DMS79 (cell line): Measurements from ENCODE around the gene CCDC171.
"Not testable (repeated sequence)": the region's sequence is repeated elsewhere in the genome, so short reads cannot be mapped to it uniquely, and the experiment has no call there.

Experiments used
- DNase-seq: peaks from one replicate; lab custom pipeline; 2025; lab: John Stamatoyannopoulos, UW

CCDC171 gene

GRCh38 chr9:15763371-15763770 lies 210.5 kb downstream of the CCDC171 start:
- no peak for DNase-seq

GRCh38 chr9:15764131-15764530 lies 211.3 kb downstream of the CCDC171 start:
- no peak for DNase-seq

GRCh38 chr9:15769547-15769946 lies 216.7 kb downstream of the CCDC171 start:
- DNase-seq, result no peak

GRCh38 chr9:15778861-15779260 lies 226.0 kb downstream of the CCDC171 start:
- no peak for DNase-seq

GRCh38 chr9:15782106-15782505 lies 229.3 kb downstream of the CCDC171 start:
- DNase-seq, result no peak

GRCh38 chr9:15785584-15785983 lies 232.7 kb downstream of the CCDC171 start:
- DNase-seq, result no peak

- no peak for DNase-seq
Observed at GRCh38 chr9:15786616-15787015, 233.8 kb downstream of the CCDC171 start.

GRCh38 chr9:15810219-15810899 lies 257.5 kb downstream of the CCDC171 start:
- DNase-seq, result not testable (repeated sequence)

- no peak for DNase-seq
Observed at GRCh38 chr9:15813076-15813475, 260.2 kb downstream of the CCDC171 start.

GRCh38 chr9:15824310-15824709 lies 271.5 kb downstream of the CCDC171 start:
- no peak for DNase-seq

GRCh38 chr9:15831384-15831783 lies 278.5 kb downstream of the CCDC171 start:
- no peak for DNase-seq

- no peak for DNase-seq
Observed at GRCh38 chr9:15834541-15834940, 281.7 kb downstream of the CCDC171 start.

GRCh38 chr9:15837079-15837679 lies 284.3 kb downstream of the CCDC171 start:
- DNase-seq, result peak; percentile 22

GRCh38 chr9:15842051-15842450 lies 289.2 kb downstream of the CCDC171 start:
- no peak for DNase-seq

GRCh38 chr9:15843316-15843715 lies 290.5 kb downstream of the CCDC171 start:
- DNase-seq, result no peak

- no peak for DNase-seq
Observed at GRCh38 chr9:15843931-15844330, 291.1 kb downstream of the CCDC171 start.

GRCh38 chr9:15846611-15847010 lies 293.8 kb downstream of the CCDC171 start:
- DNase-seq, result no peak

- no peak for DNase-seq
Observed at GRCh38 chr9:15849871-15850270, 297.0 kb downstream of the CCDC171 start.

- no peak for DNase-seq
Observed at GRCh38 chr9:15851766-15852165, 298.9 kb downstream of the CCDC171 start.

GRCh38 chr9:15856591-15856990 lies 303.7 kb downstream of the CCDC171 start:
- no peak for DNase-seq

GRCh38 chr9:15867334-15867733 lies 314.5 kb downstream of the CCDC171 start:
- DNase-seq, result no peak

- no peak for DNase-seq
Observed at GRCh38 chr9:15867988-15868387, 315.1 kb downstream of the CCDC171 start.

GRCh38 chr9:15873573-15874177 lies 320.8 kb downstream of the CCDC171 start:
- peak; percentile 4 for DNase-seq
